Calu3 (cell line): ENCODE results near the gene CFAP45. TPM values are rescaled to one million over a fixed set of nuclear protein-coding genes. Genes with fewer than 3 reads are reported as not detected.

Source experiments
- BruUV-seq: library from RNA; stranded (reverse); fragments of 400-500 nt; replicated peaks from 2 replicates; lab custom pipeline; 2021; lab: Mats Ljungman, UMichigan
- CTCF ChIA-PET: fragments of 300-600 bp; sonication (Branson Sonifier 250); formaldehyde crosslinking; loops from one replicate; lab custom pipeline; 2022; ENCODE audit warnings: antibody characterized with exemption; lab: Charles Lee
- DNase-seq: peaks from one replicate; pipeline ENCODE4 v3.0.0; 2022
- H3K27ac Mint-ChIP-seq: one replicate; pipeline ENCODE4 v1.8.0; 2022; ENCODE audit warnings: mixed read lengths; ENCODE audit not compliant: unreplicated experiment
- H3K27me3 Mint-ChIP-seq: one replicate; pipeline ENCODE4 v1.8.0; 2022; ENCODE audit warnings: mixed read lengths; ENCODE audit not compliant: unreplicated experiment
- H3K36me3 Mint-ChIP-seq: one replicate; pipeline ENCODE4 v1.8.0; 2022; ENCODE audit warnings: mild to moderate bottlenecking, moderate library complexity, mixed read lengths; ENCODE audit not compliant: insufficient read depth, unreplicated experiment
- H3K4me1 Mint-ChIP-seq: one replicate; pipeline ENCODE4 v1.8.0; 2022; ENCODE audit warnings: mild to moderate bottlenecking, low read depth, mixed read lengths; ENCODE audit not compliant: unreplicated experiment
- H3K4me3 Mint-ChIP-seq: one replicate; pipeline ENCODE4 v1.8.0; 2022; ENCODE audit warnings: mild to moderate bottlenecking, low read depth, moderate library complexity, mixed read lengths; ENCODE audit not compliant: unreplicated experiment
- H3K9me3 Mint-ChIP-seq: one replicate; pipeline ENCODE4 v1.8.0; 2022; ENCODE audit warnings: low read depth, mixed read lengths; ENCODE audit not compliant: unreplicated experiment
- CTCF ChIP-seq: fragments of 200-600 bp; IDR thresholded peaks from one replicate; pipeline ENCODE4 v1.8.0; 2022; ENCODE audit warnings: antibody characterized with exemption; ENCODE audit not compliant: unreplicated experiment
- intact Hi-C: fragments of 100-400 bp; cut with micrococcal nuclease; formaldehyde crosslinking; loops from one replicate; pipeline ENCODE4 v1.10.0; 2022; ENCODE audit not compliant: unreplicated experiment
- total RNA-seq: library from RNA; stranded (reverse); gene quantifications from 2 replicates; pipeline ENCODE4 v1.2.3, GENCODE V29; 2022

The CFAP45 gene
- total RNA-seq, 1 experiment from 2014 or later: 1.8 TPM

- no peak for DNase-seq
- no peaks in the 10 kb centered on the region for H3K27me3 Mint-ChIP-seq
- no peaks in the 10 kb centered on the region for H3K36me3 Mint-ChIP-seq
- intact Hi-C loops: no loop called here
- TF ChIP-seq CTCF: no peak
- CTCF ChIA-PET: interaction anchor here (0.9 to 1.3 kb wide), 5 partner anchors 10 to 81 kb away, joined by 3 to 4 read pairs (median 4); no protein-coding TSS in a partner anchor
- H3K27ac Mint-ChIP-seq: no peak overlapping the region
- no peaks in the 10 kb centered on the region for H3K9me3 Mint-ChIP-seq
- no TSS peak for BruUV-seq
- no peak overlapping the region for H3K4me3 Mint-ChIP-seq
- no peaks in the 10 kb centered on the region for H3K4me1 Mint-ChIP-seq
Observed at GRCh38 chr1:159880430-159880829, 19.5 kb downstream of the CFAP45 start.

DNA sequence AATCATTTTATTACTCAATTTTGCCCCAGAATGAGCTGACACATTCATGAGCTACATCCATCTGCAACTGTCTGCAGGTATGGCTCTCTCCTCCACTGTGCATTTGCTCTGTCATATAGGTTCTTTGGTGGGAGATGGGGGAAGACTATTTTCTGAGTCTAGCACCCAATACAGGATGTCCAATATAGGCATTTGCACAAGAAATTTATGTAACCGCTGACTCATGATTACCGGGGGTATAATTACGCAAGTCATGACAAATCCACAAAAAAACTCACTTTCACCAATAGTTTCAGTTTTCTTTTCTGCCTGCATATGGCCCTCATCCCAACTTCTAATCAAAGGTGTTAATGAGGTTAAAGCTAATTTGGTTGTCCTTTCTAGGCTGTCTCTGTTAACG is 20.0 kb downstream of the CFAP45 start:
- CTCF ChIA-PET: interaction anchor here (0.9 to 1.3 kb wide), 5 partner anchors 10 to 81 kb away, joined by 3 to 4 read pairs (median 4); no protein-coding TSS in a partner anchor
- TF ChIP-seq CTCF: no peak
- intact Hi-C loops: no loop called here
- no peak overlapping the region for H3K27ac Mint-ChIP-seq
- H3K4me1 Mint-ChIP-seq: no peaks in the 10 kb centered on the region
- no peaks in the 10 kb centered on the region for H3K27me3 Mint-ChIP-seq
- DNase-seq: no peak
- no TSS peak for BruUV-seq
- no peaks in the 10 kb centered on the region for H3K36me3 Mint-ChIP-seq
- no peaks in the 10 kb centered on the region for H3K9me3 Mint-ChIP-seq
- H3K4me3 Mint-ChIP-seq: no peak overlapping the region

DNA sequence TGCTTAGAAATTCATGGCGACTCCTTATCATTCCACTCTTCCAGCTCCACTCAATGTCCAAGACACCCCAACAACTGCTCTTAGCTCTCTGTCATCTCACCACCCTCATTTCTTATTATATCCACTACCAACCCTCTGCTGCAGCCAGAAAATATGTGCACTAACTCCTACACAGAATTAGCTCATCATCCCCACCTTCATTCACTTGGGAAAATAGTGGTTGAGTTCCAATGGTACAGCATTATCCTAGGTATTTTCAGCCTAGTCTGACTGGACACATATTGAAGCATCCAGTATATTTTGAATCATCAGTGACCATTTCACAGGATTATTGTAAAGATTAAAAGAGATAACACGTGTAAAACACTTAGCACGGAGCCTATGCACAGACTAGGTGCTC is 20.8 kb downstream of the CFAP45 start:
- TF ChIP-seq CTCF: no peak
- DNase-seq: no peak
- intact Hi-C loops: no loop called here
- Mint-ChIP-seq H3K4me1 (no peaks in the 10 kb centered on the region), H3K27me3 (no peaks in the 10 kb centered on the region), H3K4me3 (no peak overlapping the region), H3K9me3 (no peaks in the 10 kb centered on the region), H3K36me3 (no peaks in the 10 kb centered on the region), H3K27ac (no peak overlapping the region)
- CTCF ChIA-PET: interaction anchor here (1.2 to 1.3 kb wide), 2 partner anchors 25 to 80 kb away, joined by 3 to 4 read pairs; no protein-coding TSS in a partner anchor
- BruUV-seq: no TSS peak

DNA sequence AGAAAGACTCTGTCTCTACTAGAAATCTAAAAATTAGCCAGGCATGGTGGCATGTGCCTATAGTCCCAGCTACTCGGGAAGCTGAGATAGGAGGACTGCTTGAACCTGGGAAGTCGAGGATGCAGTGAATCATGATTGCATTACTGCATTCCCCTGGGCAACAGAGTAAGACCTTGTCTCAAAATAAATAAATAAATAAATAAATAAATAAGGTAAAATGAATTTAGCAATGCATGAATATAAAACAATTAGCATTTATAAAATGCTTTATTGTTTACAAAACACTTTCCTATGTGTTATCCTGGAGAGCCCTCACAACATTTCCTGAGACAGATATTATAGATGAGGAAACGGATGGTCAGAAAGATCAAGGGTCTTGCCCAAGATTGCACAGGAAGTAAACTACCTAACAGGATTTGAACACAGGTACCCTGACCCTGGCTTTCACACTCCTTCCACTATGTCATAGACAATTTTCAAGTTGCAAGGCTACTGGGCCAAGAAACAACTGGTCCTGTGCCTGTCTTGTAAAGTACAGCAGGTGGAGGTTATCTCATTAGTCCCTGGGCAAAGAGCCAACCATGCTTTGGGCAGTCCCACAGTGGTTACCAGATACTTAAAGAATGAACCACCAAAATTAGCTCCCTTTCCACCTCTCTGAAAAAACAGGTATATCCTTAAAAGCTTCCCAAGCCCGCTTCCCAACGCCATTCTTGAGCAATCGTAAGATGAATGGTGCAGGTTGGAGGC is 22.1 kb downstream of the CFAP45 start:
- CTCF ChIA-PET: no interaction called here
- no peak for DNase-seq
- Mint-ChIP-seq H3K27me3 (no peaks in the 10 kb centered on the region), H3K4me3 (no peak overlapping the region), H3K9me3 (no peaks in the 10 kb centered on the region), H3K27ac (no peak overlapping the region), H3K36me3 (no peaks in the 10 kb centered on the region), H3K4me1 (no peaks in the 10 kb centered on the region)
- no peak for TF ChIP-seq CTCF
- intact Hi-C loops: no loop called here
- no TSS peak for BruUV-seq
